NCI-H1417 (cell line): ENCODE measurements around the gene PDE7B.

Experiments used
- DNase-seq, 3 experiments: peaks; one replicate each; lab custom pipeline; 2025; lab: John Stamatoyannopoulos, UW

Gene PDE7B

GRCh38 chr6:135990439-135990838, 138.9 kb downstream of the PDE7B start:
- no peak for DNase-seq

- no peak for DNase-seq
Measured at GRCh38 chr6:135990855-135991464, 139.5 kb downstream of the PDE7B start.

GRCh38 chr6:135992739-135993138, 141.2 kb downstream of the PDE7B start:
- no peak for DNase-seq

- no peak for DNase-seq
Measured at GRCh38 chr6:135993361-135993760, 141.9 kb downstream of the PDE7B start.

GRCh38 chr6:135994857-135995544, 143.5 kb downstream of the PDE7B start:
- DNase-seq: no peak

- DNase-seq: no peak
Measured at GRCh38 chr6:135995545-135995898, 144.0 kb downstream of the PDE7B start.

- no peak for DNase-seq
Measured at GRCh38 chr6:135996668-135997067, 145.2 kb downstream of the PDE7B start.

- no peak for DNase-seq
Measured at GRCh38 chr6:135999393-135999792, 147.9 kb downstream of the PDE7B start.

- no peak for DNase-seq
Measured at GRCh38 chr6:136007345-136007744, 155.8 kb downstream of the PDE7B start.

GRCh38 chr6:136011475-136011874, 160.0 kb downstream of the PDE7B start:
- no peak for DNase-seq

- DNase-seq: no peak
Measured at GRCh38 chr6:136012198-136012887, 160.8 kb downstream of the PDE7B start.

- no peak for DNase-seq
Measured at GRCh38 chr6:136012943-136013342, 161.4 kb downstream of the PDE7B start.

GRCh38 chr6:136014454-136015437, 163.2 kb downstream of the PDE7B start:
- DNase-seq: no peak

- DNase-seq: no peak
Measured at GRCh38 chr6:136015531-136015930, 164.0 kb downstream of the PDE7B start.

- peak in 2 of 3 experiments; percentile 29 to 82 for DNase-seq
Measured at GRCh38 chr6:136016228-136017225, 165.0 kb downstream of the PDE7B start.

GRCh38 chr6:136020691-136021090, 169.2 kb downstream of the PDE7B start:
- DNase-seq: no peak

GRCh38 chr6:136022224-136022874, 170.8 kb downstream of the PDE7B start:
- no peak for DNase-seq

GRCh38 chr6:136024711-136025110, 173.2 kb downstream of the PDE7B start:
- DNase-seq: no peak

- DNase-seq: no peak
Measured at GRCh38 chr6:136025736-136026135, 174.2 kb downstream of the PDE7B start.

- DNase-seq: no peak
Measured at GRCh38 chr6:136030131-136030530, 178.6 kb downstream of the PDE7B start.
